Mesenchymal stem cell (in vitro differentiated cells and primary cell): ENCODE data around the gene CALB2.

Experiments used
- DNase-seq: peaks from one replicate; pipeline ENCODE4 v3.0.0-alpha.2; 2013
- H2AFZ ChIP-seq: one replicate; pipeline ENCODE4 v1.6.1; 2013; ENCODE audit warnings: low read depth, mild to moderate bottlenecking, control low read depth, inconsistent platforms, low read length, moderate library complexity
- H2AK5ac ChIP-seq: 2 replicates; pipeline ENCODE4 v1.6.1; 2013; ENCODE audit warnings: low read length, moderate library complexity, mild to moderate bottlenecking, inconsistent platforms; ENCODE audit not compliant: severe bottlenecking
- H2BK120ac ChIP-seq: one replicate; pipeline ENCODE4 v1.6.1; 2013; ENCODE audit warnings: low read depth, mild to moderate bottlenecking, inconsistent platforms, low read length, moderate library complexity
- H2BK12ac ChIP-seq, 2 experiments: one replicate each; pipeline ENCODE4 v1.6.1; 2013; ENCODE audit warnings: inconsistent platforms in 2 of 2, low read length in 2 of 2, mild to moderate bottlenecking in 2 of 2, moderate library complexity in 2 of 2, control low read depth in 1 of 2
- H2BK15ac ChIP-seq: one replicate; pipeline ENCODE4 v1.6.1; 2013; ENCODE audit warnings: mild to moderate bottlenecking, low read depth, inconsistent platforms; ENCODE audit not compliant: poor library complexity, severe bottlenecking
- H2BK5ac ChIP-seq: 2 replicates; pipeline ENCODE4 v1.6.1; 2013; ENCODE audit warnings: low read depth, mild to moderate bottlenecking, low read length, control low read depth, inconsistent platforms; ENCODE audit not compliant: poor library complexity, severe bottlenecking
- H3K14ac ChIP-seq, 2 experiments: one replicate each; pipeline ENCODE4 v1.6.1; 2013; ENCODE audit warnings: inconsistent platforms in 2 of 2, low read length in 2 of 2, control low read depth in 1 of 2, mild to moderate bottlenecking in 1 of 2, moderate library complexity in 1 of 2
- H3K18ac ChIP-seq, 2 experiments: one replicate each; pipeline ENCODE4 v1.6.1; 2013; ENCODE audit warnings: inconsistent platforms in 2 of 2, low read length in 2 of 2, control low read depth in 1 of 2, low read depth in 1 of 2, mild to moderate bottlenecking in 1 of 2
- H3K23ac ChIP-seq, 2 experiments: one replicate each; pipeline ENCODE4 v1.6.1; 2013; ENCODE audit warnings: inconsistent platforms in 2 of 2, low read length in 2 of 2, mild to moderate bottlenecking in 2 of 2, moderate library complexity in 2 of 2, control low read depth in 1 of 2
- H3K27ac ChIP-seq: 2 replicates; pipeline ENCODE4 v1.5.1; 2013; ENCODE audit warnings: mild to moderate bottlenecking, moderate library complexity, low read length, control low read depth, inconsistent platforms; ENCODE audit not compliant: poor library complexity, severe bottlenecking
- H3K27me3 ChIP-seq, 2 experiments: 2 replicates each; pipeline versions ENCODE4 v1.6.1 to v1.7.0; 2013; ENCODE audit warnings: low read length in 2 of 2, mild to moderate bottlenecking in 2 of 2, moderate library complexity in 2 of 2, control low read depth in 1 of 2, inconsistent platforms in 1 of 2; ENCODE audit not compliant: control insufficient read depth in 1 of 2, insufficient read depth in 1 of 2
- H3K36me3 ChIP-seq, 2 experiments: 2 replicates each; pipeline versions ENCODE4 v1.6.1 to v1.7.0; 2013; ENCODE audit warnings: low read length in 2 of 2, control low read depth in 1 of 2, inconsistent platforms in 1 of 2, low read depth in 1 of 2, mild to moderate bottlenecking in 1 of 2; ENCODE audit not compliant: insufficient read depth in 2 of 2, control insufficient read depth in 1 of 2
- H3K4ac ChIP-seq, 2 experiments: one replicate each; pipeline ENCODE4 v1.6.1; 2013; ENCODE audit warnings: inconsistent platforms in 2 of 2, low read length in 2 of 2, mild to moderate bottlenecking in 2 of 2, moderate library complexity in 2 of 2, control low read depth in 1 of 2, low read depth in 1 of 2
- H3K4me1 ChIP-seq: 2 replicates; pipeline ENCODE4 v1.6.1; 2013; ENCODE audit warnings: low read depth, low read length, control low read depth; ENCODE audit not compliant: control insufficient read depth, insufficient read depth
- H3K4me2 ChIP-seq: 2 replicates; pipeline ENCODE4 v1.6.1; 2013; ENCODE audit warnings: low read length, mild to moderate bottlenecking, inconsistent platforms; ENCODE audit not compliant: poor library complexity, severe bottlenecking
- H3K4me3 ChIP-seq, 2 experiments: 2 replicates each; pipeline versions ENCODE4 v1.5.1 to v1.7.0; 2013; ENCODE audit warnings: low read length in 2 of 2, mild to moderate bottlenecking in 2 of 2, control low read depth in 1 of 2, low read depth in 1 of 2; ENCODE audit not compliant: insufficient read depth in 1 of 2
- H3K79me1 ChIP-seq: replicated peaks from 2 replicates; pipeline ENCODE4 v1.6.1; 2013; ENCODE audit warnings: mild to moderate bottlenecking, control low read depth, low read length, inconsistent platforms; ENCODE audit not compliant: poor library complexity, severe bottlenecking
- H3K9ac ChIP-seq: 2 replicates; pipeline ENCODE4 v1.7.0; 2013; ENCODE audit warnings: mild to moderate bottlenecking, low read length, moderate library complexity
- H3K9me3 ChIP-seq: 2 replicates; pipeline ENCODE4 v1.7.0; 2013; ENCODE audit warnings: mild to moderate bottlenecking, low read length; ENCODE audit not compliant: control insufficient read depth
- H4K8ac ChIP-seq: one replicate; pipeline ENCODE4 v1.6.1; 2013; ENCODE audit warnings: inconsistent platforms, mild to moderate bottlenecking, low read length, moderate library complexity
- H4K91ac ChIP-seq: one replicate; pipeline ENCODE4 v1.6.1; 2013; ENCODE audit warnings: mild to moderate bottlenecking, low read length, inconsistent platforms
- WGBS: methylation state at CpG from one replicate; pipeline ENCODE4 v1.1.7; 2013; ENCODE audit warnings: mixed read lengths; 5-methylcytosine and 5-hydroxymethylcytosine counted together

Gene CALB2

DNA sequence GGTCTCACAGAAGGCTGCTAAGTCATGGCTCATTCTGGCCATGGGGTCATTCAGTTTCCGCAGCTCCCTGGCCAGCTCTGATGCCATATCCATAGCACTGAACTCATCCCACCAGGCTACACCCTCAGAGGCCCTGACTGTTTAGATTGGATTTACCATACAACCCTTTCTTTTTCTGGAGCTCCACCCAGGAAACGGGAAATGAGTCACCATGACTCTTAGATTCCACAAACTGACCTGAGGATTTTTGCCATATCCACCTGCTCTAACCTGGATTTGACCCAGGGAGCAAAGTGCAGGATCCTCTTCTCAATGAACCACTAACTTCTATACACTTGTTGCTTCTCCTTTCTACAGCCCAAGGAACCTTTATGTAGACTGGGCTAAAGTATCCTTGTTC, 20.3 kb upstream of the CALB2 start:
- Histone ChIP-seq H3K27ac (no peak overlapping the region), H3K9me3 (no peaks in the 10 kb centered on the region), H2BK5ac (no peak overlapping the region), H2AK5ac (no peak overlapping the region), H3K18ac (no peak overlapping the region), H2BK12ac (no peak overlapping the region), H2AFZ (no peak overlapping the region), H3K4ac (no peak overlapping the region), H3K4me2 (no peak overlapping the region), H2BK120ac (no peak overlapping the region), H4K8ac (no peak overlapping the region), H3K79me1 (no peaks in the 10 kb centered on the region), H3K23ac (peak overlapping the region in 1 of 2 experiments; percentile 5), H3K4me3 (no peak overlapping the region), H3K27me3 (no peaks in the 10 kb centered on the region), H4K91ac (no peak overlapping the region), H2BK15ac (no peak overlapping the region), H3K14ac (no peak overlapping the region), H3K4me1 (peaks cover 2% of the 10 kb centered on the region), H3K36me3 (no peaks in the 10 kb centered on the region), H3K9ac (no peak overlapping the region)
- 54% methylated on average over 2 of the region's 2 CpGs for WGBS
- DNase-seq: no peak

DNA sequence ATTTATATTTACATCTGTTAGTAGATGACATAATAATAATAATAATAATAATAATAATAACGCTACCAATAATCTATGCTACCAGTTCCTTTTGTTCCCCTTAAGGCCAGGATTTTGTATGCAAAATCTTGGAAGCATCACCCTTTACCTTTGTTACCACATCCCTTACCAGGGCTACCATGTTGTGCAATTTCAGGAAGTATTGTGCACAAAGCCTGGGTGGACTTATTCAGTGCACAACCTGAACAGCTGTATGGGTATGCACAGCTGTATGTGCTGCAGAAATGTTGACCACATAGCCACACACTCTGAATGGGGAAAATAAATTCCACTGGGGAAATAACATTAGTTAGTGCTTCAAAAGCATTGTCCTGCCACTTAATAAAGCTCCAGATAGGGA, 19.9 kb upstream of the CALB2 start:
- Histone ChIP-seq H3K23ac (no peak overlapping the region), H2BK15ac (no peak overlapping the region), H2BK120ac (no peak overlapping the region), H4K91ac (no peak overlapping the region), H2AFZ (no peak overlapping the region), H3K27me3 (no peaks in the 10 kb centered on the region), H3K36me3 (no peaks in the 10 kb centered on the region), H3K4me3 (no peak overlapping the region), H2BK5ac (no peak overlapping the region), H3K18ac (no peak overlapping the region), H3K4me2 (no peak overlapping the region), H2AK5ac (no peak overlapping the region), H3K9me3 (no peaks in the 10 kb centered on the region), H4K8ac (no peak overlapping the region), H3K9ac (no peak overlapping the region), H3K4ac (no peak overlapping the region), H2BK12ac (no peak overlapping the region), H3K27ac (no peak overlapping the region), H3K79me1 (no peaks in the 10 kb centered on the region), H3K4me1 (peaks cover 2% of the 10 kb centered on the region), H3K14ac (no peak overlapping the region)
- WGBS: 50% methylated on average over 1 of the region's 1 CpG
- no peak for DNase-seq

DNA sequence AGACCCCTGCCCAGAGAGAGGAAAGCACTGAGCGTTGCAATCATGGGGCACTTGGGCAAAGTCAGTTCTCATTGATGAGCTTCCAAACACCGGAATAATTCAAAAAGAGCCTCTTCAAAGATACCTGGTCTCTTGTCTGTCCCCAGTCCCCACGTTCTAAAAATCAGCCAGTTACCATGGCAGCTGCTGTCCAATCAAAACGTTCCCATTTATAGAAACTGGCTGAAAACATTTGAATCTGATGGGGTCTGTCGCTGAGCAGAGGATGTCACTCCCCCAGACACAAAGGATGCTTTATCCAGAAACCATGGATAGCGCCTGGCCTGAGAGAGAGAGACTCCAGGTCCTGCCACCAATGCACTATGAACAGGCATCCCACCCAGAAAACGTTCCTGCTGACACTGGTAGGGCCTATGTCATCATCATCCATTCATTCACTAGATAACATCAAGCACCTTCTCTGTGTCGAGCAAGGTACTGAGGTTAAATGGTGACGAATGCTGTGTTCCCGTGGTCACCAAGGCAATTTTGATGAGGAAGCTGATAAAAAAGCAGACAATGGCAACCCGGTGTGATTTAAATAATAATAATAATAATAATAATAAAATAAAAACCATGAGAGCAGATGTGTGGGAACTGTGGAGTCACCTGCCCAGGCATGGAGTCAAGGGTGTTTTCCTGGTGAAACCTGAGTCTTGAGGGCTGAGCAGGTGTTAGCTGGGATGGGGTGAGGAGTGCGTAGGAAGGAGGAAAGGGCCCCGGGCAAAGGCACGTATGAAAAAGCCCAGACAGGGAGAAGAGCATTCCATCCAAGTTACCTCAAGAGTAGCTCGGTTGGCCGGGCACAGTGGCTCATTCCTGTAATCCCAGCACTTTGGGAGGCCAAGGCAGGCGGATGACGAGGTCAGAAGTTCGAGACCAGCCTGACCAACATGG, 19.0 kb upstream of the CALB2 start:
- Histone ChIP-seq H3K4me2 (no peak overlapping the region), H3K23ac (no peak overlapping the region), H2BK15ac (no peak overlapping the region), H2AK5ac (no peak overlapping the region), H3K27me3 (no peaks in the 10 kb centered on the region), H2BK12ac (no peak overlapping the region), H3K18ac (no peak overlapping the region), H3K4me1 (peaks cover 2% of the 10 kb centered on the region), H2BK5ac (no peak overlapping the region), H4K91ac (no peak overlapping the region), H3K9ac (no peak overlapping the region), H3K36me3 (no peaks in the 10 kb centered on the region), H3K4ac (no peak overlapping the region), H3K79me1 (no peaks in the 10 kb centered on the region), H3K27ac (no peak overlapping the region), H3K9me3 (no peaks in the 10 kb centered on the region), H2BK120ac (no peak overlapping the region), H2AFZ (no peak overlapping the region), H4K8ac (no peak overlapping the region), H3K14ac (no peak overlapping the region), H3K4me3 (no peak overlapping the region)
- 75% methylated on average over 14 of the region's 19 CpGs for WGBS
- no peak for DNase-seq

DNA sequence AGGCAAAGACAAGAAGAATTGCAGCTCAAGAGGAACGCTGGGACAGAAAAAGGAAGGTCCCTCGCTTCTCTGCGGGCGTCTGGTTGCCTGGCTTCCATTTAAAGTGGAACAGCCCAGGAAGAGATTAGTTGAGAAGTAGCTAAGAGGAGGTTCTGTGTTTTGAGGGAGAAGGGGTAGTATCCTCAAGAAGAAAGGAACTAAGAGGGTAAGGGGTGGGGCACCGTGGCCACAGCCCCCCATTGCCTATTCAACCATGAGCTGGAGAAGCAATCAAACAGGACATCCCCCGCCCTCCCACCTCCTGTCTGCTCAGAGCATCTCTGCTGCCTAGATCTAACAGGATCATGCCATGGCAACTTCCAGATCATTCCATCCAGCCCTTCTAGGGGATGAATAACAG, 18.1 kb upstream of the CALB2 start:
- H4K91ac ChIP-seq: no peak overlapping the region
- H3K27me3 ChIP-seq: peaks cover 0 to 6% of the 10 kb centered on the region in 2 experiments
- no peak overlapping the region for H2AFZ ChIP-seq
- no peaks in the 10 kb centered on the region for H3K79me1 ChIP-seq
- H3K27ac ChIP-seq: no peak overlapping the region
- H2AK5ac ChIP-seq: no peak overlapping the region
- no peak overlapping the region for H3K14ac ChIP-seq
- no peak overlapping the region for H3K4me2 ChIP-seq
- no peak overlapping the region for H2BK120ac ChIP-seq
- H2BK15ac ChIP-seq: no peak overlapping the region
- H3K9me3 ChIP-seq: no peaks in the 10 kb centered on the region
- no peak overlapping the region for H2BK12ac ChIP-seq
- H3K9ac ChIP-seq: no peak overlapping the region
- H3K36me3 ChIP-seq: no peaks in the 10 kb centered on the region
- no peak overlapping the region for H3K4ac ChIP-seq
- H3K4me3 ChIP-seq: no peak overlapping the region
- H4K8ac ChIP-seq: no peak overlapping the region
- no peak for DNase-seq
- no peak overlapping the region for H3K23ac ChIP-seq
- peaks cover 2% of the 10 kb centered on the region for H3K4me1 ChIP-seq
- 71% methylated on average over 6 of the region's 6 CpGs for WGBS
- H2BK5ac ChIP-seq: no peak overlapping the region
- H3K18ac ChIP-seq: no peak overlapping the region
